ENCODE results near the gene HBD.

The HBD gene

DNA sequence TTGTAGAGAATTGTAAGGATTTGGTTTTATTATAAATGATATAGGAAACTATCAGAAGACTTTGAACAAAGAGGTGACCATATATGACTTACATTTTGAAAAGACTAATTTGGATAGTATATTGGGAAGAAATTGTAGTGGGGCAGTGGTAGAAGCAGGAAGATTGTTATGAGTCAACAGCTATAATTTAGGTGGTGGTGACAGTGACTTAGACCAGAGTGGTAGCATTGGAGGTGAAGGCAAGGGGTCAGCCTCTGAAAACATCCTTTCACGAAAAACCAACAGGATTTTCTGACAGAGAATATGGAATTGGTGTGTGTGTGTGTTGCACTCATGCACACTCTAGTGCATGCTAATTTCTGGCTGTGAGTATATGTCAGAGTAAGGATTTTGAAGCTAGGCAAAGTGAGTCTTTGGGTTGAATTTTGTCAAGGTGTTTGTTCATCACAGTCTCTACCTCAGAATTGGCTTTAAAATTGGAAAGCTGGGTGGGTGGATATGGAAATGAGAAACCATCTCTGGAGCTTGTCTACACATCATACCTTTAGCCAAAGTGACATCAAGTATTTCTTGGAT lies 43.6 kb upstream of the HBD start:
- ChIA-PET POLR2A (no interaction called here), CTCF (no interaction called here)
- no peak for DNase-seq (ENCODE audit: extremely low spot score)
- TF ChIP-seq SP1 (IDR thresholded peaks at IDR 0.05) (no peak), CTBP1 (IDR thresholded peaks at IDR 0.05; ENCODE audit: borderline replicate concordance) (no peak), LEF1 (IDR thresholded peaks at IDR 0.05; ENCODE audit: borderline replicate concordance) (no peak), L3MBTL2 (conservative IDR thresholded peaks at IDR 0.05) (no peak), ZNF384 (IDR thresholded peaks at IDR 0.05) (no peak), HDGF (IDR thresholded peaks at IDR 0.05; ENCODE audit: borderline replicate concordance) (no peak)

DNA sequence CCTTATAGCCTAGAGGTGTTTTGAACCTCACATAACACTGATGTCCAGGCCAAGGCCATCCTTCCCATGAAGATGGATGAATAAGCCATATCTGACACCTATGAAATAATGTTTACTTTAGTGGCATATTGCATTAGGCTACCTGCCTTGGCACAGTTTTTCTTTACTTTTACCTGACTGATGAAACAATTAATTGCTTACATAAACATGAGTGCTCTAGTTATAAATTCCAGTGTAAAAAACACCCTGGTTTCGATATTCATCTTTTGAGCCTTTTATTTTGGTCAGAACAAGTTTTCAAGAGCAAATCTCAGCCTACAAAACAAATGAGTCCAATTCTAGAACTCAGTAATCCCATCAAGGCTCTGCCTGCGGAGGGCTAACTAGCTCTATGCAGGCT lies 42.4 kb upstream of the HBD start:
- CTCF ChIA-PET: no interaction called here
- DNase-seq (ENCODE audit: extremely low spot score): no peak
- POLR2A ChIA-PET: no interaction called here
- TF ChIP-seq ARNT (IDR thresholded peaks at IDR 0.05): no peak
- TF ChIP-seq SUZ12 (IDR thresholded peaks at IDR 0.05): no peak
- no peak for TF ChIP-seq ZNF384 (IDR thresholded peaks at IDR 0.05)
- TF ChIP-seq TARDBP (IDR thresholded peaks at IDR 0.05): no peak

DNA sequence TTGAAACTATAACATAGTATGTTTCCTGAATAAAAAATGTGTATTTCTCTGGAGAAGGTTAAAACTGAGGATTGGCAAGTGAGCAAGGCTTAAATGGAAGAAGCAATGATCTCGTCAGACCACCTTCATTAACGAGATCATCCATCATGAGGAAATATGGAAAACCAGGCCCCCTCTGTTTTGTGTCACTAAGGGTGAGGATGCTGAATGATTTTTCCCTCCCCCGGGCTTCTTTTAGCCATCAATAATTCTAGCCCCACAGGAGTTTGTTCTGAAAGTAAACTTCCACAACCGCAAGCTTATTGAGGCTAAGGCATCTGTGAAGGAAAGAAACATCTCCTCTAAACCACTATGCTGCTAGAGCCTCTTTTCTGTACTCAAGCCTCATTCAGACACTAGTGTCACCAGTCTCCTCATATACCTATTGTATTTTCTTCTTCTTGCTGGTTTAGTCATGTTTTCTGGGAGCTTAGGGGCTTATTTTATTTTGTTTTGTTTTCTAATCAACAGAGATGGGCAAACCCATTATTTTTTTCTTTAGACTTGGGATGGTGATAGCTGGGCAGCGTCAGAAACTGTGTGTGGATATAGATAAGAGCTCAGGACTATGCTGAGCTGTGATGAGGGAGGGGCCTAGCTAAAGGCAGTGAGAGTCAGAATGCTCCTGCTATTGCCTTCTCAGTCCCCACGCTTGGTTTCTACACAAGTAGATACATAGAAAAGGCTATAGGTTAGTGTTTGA lies 41.3 kb upstream of the HBD start:
- TF ChIP-seq FOXM1 (IDR thresholded peaks at IDR 0.05; ENCODE audit: borderline replicate concordance) (no peak), SP1 (IDR thresholded peaks at IDR 0.05) (no peak), FOXA1 (IDR thresholded peaks at IDR 0.05) (no peak), L3MBTL2 (conservative IDR thresholded peaks at IDR 0.05) (no peak)
- TF ChIP-seq, protein P1, sequence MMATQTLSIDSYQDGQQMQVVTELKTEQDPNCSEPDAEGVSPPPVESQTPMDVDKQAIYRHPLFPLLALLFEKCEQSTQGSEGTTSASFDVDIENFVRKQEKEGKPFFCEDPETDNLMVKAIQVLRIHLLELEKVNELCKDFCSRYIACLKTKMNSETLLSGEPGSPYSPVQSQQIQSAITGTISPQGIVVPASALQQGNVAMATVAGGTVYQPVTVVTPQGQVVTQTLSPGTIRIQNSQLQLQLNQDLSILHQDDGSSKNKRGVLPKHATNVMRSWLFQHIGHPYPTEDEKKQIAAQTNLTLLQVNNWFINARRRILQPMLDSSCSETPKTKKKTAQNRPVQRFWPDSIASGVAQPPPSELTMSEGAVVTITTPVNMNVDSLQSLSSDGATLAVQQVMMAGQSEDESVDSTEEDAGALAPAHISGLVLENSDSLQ (IDR thresholded peaks at IDR 0.05): no peak
- CTCF ChIA-PET: no interaction called here
- DNase-seq (ENCODE audit: extremely low spot score): no peak
- POLR2A ChIA-PET: no interaction called here

DNA sequence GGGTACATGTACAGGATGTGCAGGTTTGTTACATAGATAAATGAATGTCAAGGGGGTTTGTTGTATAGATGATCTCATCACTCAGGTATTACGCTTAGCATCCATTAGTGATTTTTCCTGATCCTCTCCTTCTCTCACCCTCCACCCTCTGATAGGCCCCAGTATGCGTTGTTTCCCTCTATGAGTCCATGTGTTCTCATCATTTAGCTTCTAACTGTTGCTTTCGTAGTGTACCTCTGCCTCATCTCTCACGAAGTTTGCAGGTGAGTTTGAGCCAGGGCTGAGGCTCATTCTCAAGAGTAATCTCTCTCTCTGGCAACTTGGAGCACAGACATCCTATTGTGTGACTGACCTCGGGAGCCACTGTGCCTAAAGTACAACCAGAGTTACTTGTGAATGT lies 40.1 kb upstream of the HBD start:
- ChIA-PET CTCF (no interaction called here), POLR2A (no interaction called here)
- DNase-seq (ENCODE audit: extremely low spot score): no peak
- no peak for TF ChIP-seq SUZ12 (IDR thresholded peaks at IDR 0.05)
- TF ChIP-seq SP1 (IDR thresholded peaks at IDR 0.05): no peak

DNA sequence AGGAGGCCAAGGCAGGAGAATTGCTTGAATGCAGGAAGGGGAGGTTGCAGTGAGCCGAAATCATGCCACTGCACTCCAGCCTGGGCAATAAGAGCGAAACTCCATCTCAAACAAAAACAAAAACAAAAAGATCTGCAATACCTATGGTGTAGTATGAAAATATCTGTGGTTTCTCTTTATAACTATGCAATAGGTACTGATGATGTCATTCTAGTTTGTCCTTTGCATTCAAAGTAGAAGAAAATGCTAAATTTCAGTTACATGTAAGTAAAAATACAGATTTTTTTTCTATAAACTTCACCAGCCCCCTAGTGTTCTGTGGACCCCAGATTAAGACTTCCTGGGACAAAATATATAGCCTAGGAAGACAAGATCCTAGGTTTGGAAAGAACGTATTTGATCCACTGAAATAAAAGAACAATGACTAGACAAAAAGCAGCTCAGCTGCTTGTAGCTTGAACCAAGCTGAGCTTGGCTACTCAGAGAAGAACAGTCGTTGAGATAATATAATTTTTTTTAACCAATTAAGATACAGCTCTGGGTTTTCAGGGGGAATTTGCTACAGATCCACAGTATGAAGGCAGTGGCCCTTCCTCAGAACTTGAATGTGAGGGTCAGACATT lies 38.2 kb upstream of the HBD start:
- no peak for TF ChIP-seq LEF1 (IDR thresholded peaks at IDR 0.05; ENCODE audit: borderline replicate concordance)
- TF ChIP-seq FOXM1 (IDR thresholded peaks at IDR 0.05; ENCODE audit: borderline replicate concordance): no peak
- DNase-seq (ENCODE audit: extremely low spot score): no peak
- ChIA-PET POLR2A (no interaction called here), CTCF (no interaction called here)

DNA sequence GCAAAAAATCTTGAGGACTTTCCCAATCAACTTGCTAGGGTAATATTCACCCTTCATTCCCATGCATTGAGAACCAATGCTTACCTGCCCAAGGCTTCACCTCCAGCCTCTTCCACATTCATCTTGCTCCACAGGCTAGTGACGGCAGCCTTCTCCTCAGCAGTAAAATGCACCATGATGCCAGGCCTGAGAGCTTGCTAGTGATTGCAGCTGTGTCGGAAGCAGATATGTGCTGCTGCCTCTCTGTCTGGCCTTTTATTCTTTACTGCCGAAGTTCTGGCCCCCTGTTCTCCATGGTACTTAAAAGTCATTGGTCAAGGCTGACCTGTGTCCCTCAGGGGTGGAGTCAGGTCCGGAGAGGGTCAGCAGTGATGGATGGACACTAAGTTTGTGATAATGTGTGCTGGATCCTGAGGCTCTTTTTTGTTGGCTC lies 35.4 kb upstream of the HBD start, which contains the start of gene HBE1:
Gene HBE1 (minus strand): TSS at position 231 of the 433 bp plus-strand sequence. CDS start 55 bp downstream, at position 176.
- TF ChIP-seq LEF1 (IDR thresholded peaks at IDR 0.05; ENCODE audit: borderline replicate concordance): no peak
- POLR2A ChIA-PET: no interaction called here
- no peak for DNase-seq (ENCODE audit: extremely low spot score)
- CTCF ChIA-PET: no interaction called here

DNA sequence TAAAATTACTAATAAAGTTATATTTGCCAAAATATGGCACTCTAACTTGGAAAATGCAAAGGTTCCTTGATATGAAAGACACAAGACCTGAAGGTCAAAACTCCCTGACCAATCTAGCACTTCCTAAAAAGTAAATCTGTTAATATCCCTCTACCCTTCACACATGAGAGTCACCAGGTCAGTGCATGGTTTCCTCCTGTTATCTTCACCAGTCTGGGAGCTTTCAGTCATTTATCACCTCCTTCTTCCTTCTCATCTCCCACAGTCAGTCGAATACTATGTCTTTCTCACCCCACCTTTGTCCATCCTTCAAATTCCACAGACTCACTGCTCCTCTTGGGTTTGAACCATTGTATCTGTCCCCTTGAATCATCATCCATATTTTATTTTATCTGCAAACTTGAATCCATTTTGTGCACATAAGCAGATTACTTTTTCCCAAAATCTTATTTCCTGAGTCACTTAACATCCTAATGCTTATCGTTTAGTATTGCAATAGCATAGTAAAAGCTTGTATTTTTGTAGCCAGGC lies 32.8 kb upstream of the HBD start:
- TF ChIP-seq NFRKB (IDR thresholded peaks at IDR 0.05) (no peak), FOXK2 (IDR thresholded peaks at IDR 0.05) (no peak), FOXA1 (IDR thresholded peaks at IDR 0.05) (no peak), L3MBTL2 (conservative IDR thresholded peaks at IDR 0.05) (no peak), BHLHE40 (IDR thresholded peaks at IDR 0.05; ENCODE audit: borderline replicate concordance) (no peak), SP1 (IDR thresholded peaks at IDR 0.05) (no peak), SUZ12 (IDR thresholded peaks at IDR 0.05) (no peak), HDGF (IDR thresholded peaks at IDR 0.05; ENCODE audit: borderline replicate concordance) (no peak), ARNT (IDR thresholded peaks at IDR 0.05) (no peak), LEF1 (IDR thresholded peaks at IDR 0.05; ENCODE audit: borderline replicate concordance) (no peak), TARDBP (IDR thresholded peaks at IDR 0.05) (no peak), ZNF384 (IDR thresholded peaks at IDR 0.05) (no peak), FOXM1 (IDR thresholded peaks at IDR 0.05; ENCODE audit: borderline replicate concordance) (no peak), ELF4 (IDR thresholded peaks at IDR 0.05) (no peak)
- TF ChIP-seq, protein P1 (IDR thresholded peaks at IDR 0.05): no peak
- CTCF ChIA-PET: no interaction called here
- DNase-seq (ENCODE audit: extremely low spot score): no peak
- POLR2A ChIA-PET: no interaction called here

DNA sequence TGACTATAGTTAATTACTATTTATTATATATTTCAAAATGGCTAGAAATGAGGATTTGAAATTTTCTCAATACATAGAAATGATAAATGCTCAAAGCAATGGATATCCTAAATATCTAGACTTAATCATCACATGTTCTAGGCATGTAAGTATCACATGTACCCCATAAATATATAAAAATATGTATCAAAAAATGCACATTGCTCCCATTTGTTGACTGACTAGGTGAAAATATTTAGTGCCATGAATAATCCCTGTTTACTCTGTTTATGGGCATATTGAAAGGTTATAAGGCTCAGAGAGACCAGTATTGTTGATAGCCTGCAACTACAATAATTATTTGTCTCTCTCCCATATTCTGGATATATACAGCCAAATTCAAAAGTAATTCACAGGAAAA lies 32.3 kb upstream of the HBD start:
- ChIA-PET POLR2A (no interaction called here), CTCF (no interaction called here)
- no peak for DNase-seq (ENCODE audit: extremely low spot score)
- TF ChIP-seq CTBP1 (IDR thresholded peaks at IDR 0.05; ENCODE audit: borderline replicate concordance) (no peak), SUZ12 (IDR thresholded peaks at IDR 0.05) (no peak), L3MBTL2 (conservative IDR thresholded peaks at IDR 0.05) (no peak), FOXA1 (IDR thresholded peaks at IDR 0.05) (no peak), ELF4 (IDR thresholded peaks at IDR 0.05) (no peak), ARNT (IDR thresholded peaks at IDR 0.05) (no peak), TARDBP (IDR thresholded peaks at IDR 0.05) (no peak), SP1 (IDR thresholded peaks at IDR 0.05) (no peak), HDGF (IDR thresholded peaks at IDR 0.05; ENCODE audit: borderline replicate concordance) (no peak), FOXM1 (IDR thresholded peaks at IDR 0.05; ENCODE audit: borderline replicate concordance) (no peak), FOXK2 (IDR thresholded peaks at IDR 0.05) (no peak)
- TF ChIP-seq, protein P1 (IDR thresholded peaks at IDR 0.05): no peak
